Left lung (tissue), 10 donors: Measurements from ENCODE around the gene TMEM63B. TPM values are rescaled to one million over a fixed set of nuclear protein-coding genes. Genes with fewer than 3 reads are reported as not detected.

Experiments
- ATAC-seq: fragments of 200-7000 bp; cut with Tn5 transposase; one replicate; pipeline ENCODE4 v1.9.1; 2020; ENCODE audit warnings: moderate library complexity
- DNase-seq, 4 donors: peaks; one replicate each; pipeline ENCODE4 v3.0.0-alpha.2; 2013 to 2020
- H3K27ac ChIP-seq, 2 donors: fragments of 200-600 bp; sonication (generic) in 1 of 2; one replicate each; pipeline versions ENCODE4 v1.5.0 to v1.8.0; 2020 to 2021
- H3K27me3 ChIP-seq, 2 donors: fragments of 200-600 bp; sonication (generic) in 1 of 2; one replicate each; pipeline versions ENCODE4 v1.5.0 to v1.8.0; 2020 to 2021
- H3K36me3 ChIP-seq, 2 donors: fragments of 200-600 bp; sonication (generic) in 1 of 2; one replicate each; pipeline versions ENCODE4 v1.5.0 to v1.8.0; 2020 to 2021
- H3K4me1 ChIP-seq, 2 donors: fragments of 200-600 bp; one replicate each; pipeline ENCODE4 v1.8.0; 2021
- H3K4me3 ChIP-seq, 2 donors: fragments of 200-600 bp; sonication (generic) in 1 of 2; one replicate each; pipeline versions ENCODE4 v1.5.0 to v1.8.0; 2020 to 2021; ENCODE audit warnings: mild to moderate bottlenecking in 1 of 2
- H3K9me3 ChIP-seq, 2 donors: fragments of 200-600 bp; sonication (generic) in 1 of 2; one replicate each; pipeline versions ENCODE4 v1.5.0 to v1.8.0; 2020 to 2021
- intact Hi-C, 2 donors: fragments of 100-400 bp; cut with DNase I; formaldehyde crosslinking; loops; one replicate each; pipeline versions ENCODE4 v1.11.2 to v1.14.2; 2022
- polyA plus RNA-seq, 6 donors: library from polyadenylated mRNA; unstranded; fragments of 120-200 nt; gene quantifications; one replicate each; pipeline ENCODE4 v1.2.1, GENCODE V29; 2013; ENCODE audit not compliant: insufficient read length in 6 of 6
- total RNA-seq, 2 donors: library from RNA; stranded (reverse); fragmentation: NEBNext Ultra II Directional; extraction: Animal tissue kit (Norgen Biotek cat#: 25700); gene quantifications; one replicate each; pipeline ENCODE4 v1.2.1, GENCODE V29; 2021
- TF ChIP-seq, protein P1 (sequence below), 2 donors: fragments of 200-600 bp; sonication (generic) in 1 of 2; IDR thresholded peaks; one replicate each; pipeline versions ENCODE4 v1.5.0 to v1.8.0; 2021; ENCODE audit warnings: antibody characterized with exemption in 2 of 2
- donor health status: DM: no; HTN: yes; CAD: no.
- donor health status: DM: no; HTN: no; CAD: no.

Gene TMEM63B
- total and polyA plus RNA-seq, 8 donors: 29.8 to 186 (median 33.8) TPM

DNA sequence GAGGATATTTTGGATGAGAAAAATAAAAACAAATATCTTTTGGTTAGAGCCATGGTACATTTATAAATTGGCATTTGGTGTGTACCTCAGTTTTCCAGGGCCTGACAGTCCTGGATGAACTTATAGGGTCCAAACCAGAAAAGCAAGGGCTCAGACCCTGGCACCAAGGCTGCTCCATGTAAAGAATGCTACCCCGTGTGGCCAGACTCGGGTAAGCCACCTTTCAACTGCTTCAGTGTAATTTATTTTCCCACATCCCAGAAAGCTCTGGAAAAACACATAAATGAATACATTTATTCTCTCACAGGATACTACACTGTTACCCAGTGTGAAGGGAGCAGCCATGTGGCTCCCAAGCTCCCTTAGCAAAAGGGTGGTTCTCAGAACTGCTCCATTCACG, 13.9 kb upstream of the TMEM63B start:
- ATAC-seq (no peak), DNase-seq (no peak)
- Histone ChIP-seq H3K36me3 (peaks cover 0 to 77% of the 10 kb centered on the region in 2 donors), H3K4me3 (no peak overlapping the region), H3K27me3 (no peaks in the 10 kb centered on the region), H3K4me1 (peaks cover 6 to 15% of the 10 kb centered on the region in 2 donors), H3K27ac (no peak overlapping the region), H3K9me3 (no peaks in the 10 kb centered on the region)
- intact Hi-C loops: no loop called here
- TF ChIP-seq, protein P1, sequence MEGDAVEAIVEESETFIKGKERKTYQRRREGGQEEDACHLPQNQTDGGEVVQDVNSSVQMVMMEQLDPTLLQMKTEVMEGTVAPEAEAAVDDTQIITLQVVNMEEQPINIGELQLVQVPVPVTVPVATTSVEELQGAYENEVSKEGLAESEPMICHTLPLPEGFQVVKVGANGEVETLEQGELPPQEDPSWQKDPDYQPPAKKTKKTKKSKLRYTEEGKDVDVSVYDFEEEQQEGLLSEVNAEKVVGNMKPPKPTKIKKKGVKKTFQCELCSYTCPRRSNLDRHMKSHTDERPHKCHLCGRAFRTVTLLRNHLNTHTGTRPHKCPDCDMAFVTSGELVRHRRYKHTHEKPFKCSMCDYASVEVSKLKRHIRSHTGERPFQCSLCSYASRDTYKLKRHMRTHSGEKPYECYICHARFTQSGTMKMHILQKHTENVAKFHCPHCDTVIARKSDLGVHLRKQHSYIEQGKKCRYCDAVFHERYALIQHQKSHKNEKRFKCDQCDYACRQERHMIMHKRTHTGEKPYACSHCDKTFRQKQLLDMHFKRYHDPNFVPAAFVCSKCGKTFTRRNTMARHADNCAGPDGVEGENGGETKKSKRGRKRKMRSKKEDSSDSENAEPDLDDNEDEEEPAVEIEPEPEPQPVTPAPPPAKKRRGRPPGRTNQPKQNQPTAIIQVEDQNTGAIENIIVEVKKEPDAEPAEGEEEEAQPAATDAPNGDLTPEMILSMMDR (IDR thresholded peaks at IDR 0.05): no peak

DNA sequence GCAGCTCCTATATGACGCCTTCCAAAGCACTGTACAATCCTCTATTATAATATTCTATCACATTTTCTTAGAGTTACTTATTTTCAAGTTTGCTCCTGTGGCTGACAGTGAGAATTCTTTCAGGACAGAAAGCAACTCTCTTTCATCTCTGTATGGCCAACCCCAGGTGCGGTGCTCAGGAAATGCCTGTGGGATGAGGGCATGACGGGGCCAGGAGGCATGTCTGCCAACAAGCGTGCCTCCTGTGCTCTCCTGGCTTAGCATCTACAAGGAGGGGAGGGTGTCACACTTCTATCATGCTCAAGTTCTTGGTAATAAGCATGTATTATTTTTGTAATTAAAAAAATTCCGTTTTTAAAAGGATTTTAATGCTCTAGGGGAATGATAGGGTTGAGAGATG, 11.5 kb upstream of the TMEM63B start:
- Histone ChIP-seq H3K27ac (peak overlapping the region; percentile 38 to 81), H3K36me3 (peaks cover 0 to 54% of the 10 kb centered on the region in 2 donors), H3K27me3 (no peaks in the 10 kb centered on the region), H3K4me3 (no peak overlapping the region), H3K4me1 (peaks cover 24 to 29% of the 10 kb centered on the region in 2 donors), H3K9me3 (no peaks in the 10 kb centered on the region)
- ATAC-seq (no peak), DNase-seq (no peak)
- TF ChIP-seq, protein P1 (IDR thresholded peaks at IDR 0.05): no peak
- intact Hi-C loops: no loop called here

DNA sequence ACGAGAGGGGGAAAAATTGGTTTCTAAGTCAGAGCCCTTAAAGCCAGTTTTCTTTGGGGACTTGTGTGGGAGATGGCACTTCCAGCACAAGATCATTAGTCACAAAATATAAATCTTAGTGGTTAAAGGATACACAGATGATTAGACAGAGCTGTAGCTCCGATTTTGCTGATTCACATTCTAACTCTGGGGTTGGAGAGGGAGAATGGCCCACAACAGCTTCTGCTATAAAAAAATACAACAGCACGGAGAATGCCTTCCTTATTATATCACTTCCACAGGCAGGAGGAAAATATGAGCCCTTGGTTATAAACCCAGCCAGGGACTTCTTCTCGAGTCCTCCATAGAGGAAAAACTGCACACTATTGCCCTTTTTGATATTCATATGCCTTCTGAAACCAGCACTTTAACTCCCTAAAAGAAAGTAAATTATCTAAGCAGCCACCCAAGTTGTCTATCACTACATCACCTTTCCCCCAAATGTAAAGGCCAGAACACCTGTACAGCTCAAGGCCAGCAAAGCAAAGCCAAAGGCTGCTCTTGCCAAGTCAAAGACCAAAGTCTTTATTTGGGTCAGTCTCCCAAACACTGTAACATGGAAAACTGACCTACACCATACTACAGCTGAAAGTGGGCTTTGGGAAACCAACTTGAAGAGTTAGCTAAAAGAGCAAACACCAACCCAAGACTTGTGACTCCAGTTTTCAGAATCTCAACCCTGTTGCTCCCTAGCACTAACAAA, 10.5 kb upstream of the TMEM63B start:
- TF ChIP-seq, protein P1 (IDR thresholded peaks at IDR 0.05): no peak
- Histone ChIP-seq H3K4me3 (no peak overlapping the region), H3K27ac (peak overlapping the region; percentile 38 to 81), H3K36me3 (peaks cover 0 to 44% of the 10 kb centered on the region in 2 donors), H3K4me1 (peaks cover 25 to 39% of the 10 kb centered on the region in 2 donors), H3K27me3 (no peaks in the 10 kb centered on the region), H3K9me3 (no peaks in the 10 kb centered on the region)
- intact Hi-C loops: no loop called here
- DNase-seq: no peak
- no peak for ATAC-seq

DNA sequence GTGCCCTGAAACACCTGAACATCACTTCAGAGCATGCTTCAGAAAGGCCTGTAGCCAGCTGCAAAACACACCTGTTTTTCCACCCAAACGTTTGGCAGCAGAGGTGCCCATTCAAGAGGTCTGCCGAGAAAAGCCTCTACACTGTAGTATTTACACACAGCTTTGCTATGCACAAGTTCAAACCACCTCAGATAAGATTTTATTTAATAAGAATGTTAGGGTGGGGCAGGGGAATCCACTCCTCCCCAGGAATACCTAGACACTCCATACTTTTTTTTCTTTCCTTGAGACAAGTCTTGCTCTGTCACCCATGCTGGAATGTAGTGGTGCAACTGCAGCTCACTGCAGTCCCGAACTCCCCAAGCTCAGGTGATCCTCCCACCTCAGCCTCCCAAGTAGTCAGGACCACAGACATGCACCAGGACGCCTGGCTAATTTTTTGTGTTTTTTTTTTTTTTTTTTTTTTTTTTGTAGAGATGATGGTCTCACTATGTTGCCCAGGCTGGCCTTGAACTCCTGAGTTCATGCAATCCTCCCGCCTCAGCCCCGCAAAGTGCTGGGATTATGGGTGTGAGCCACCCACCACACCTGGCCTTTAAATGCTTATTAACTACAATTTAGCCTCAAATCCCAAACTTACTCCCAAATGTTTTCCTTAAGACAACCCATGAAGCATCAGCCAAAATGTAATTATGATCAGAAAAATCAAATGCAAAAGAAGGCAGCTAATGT, 9.8 kb upstream of the TMEM63B start:
- intact Hi-C loops: no loop called here
- no peaks in the 10 kb centered on the region for H3K27me3 ChIP-seq
- peak; percentile 63 for ATAC-seq
- TF ChIP-seq, protein P1 (IDR thresholded peaks at IDR 0.05): no peak
- no peaks in the 10 kb centered on the region for H3K9me3 ChIP-seq
- peaks cover 0 to 37% of the 10 kb centered on the region in 2 donors for H3K36me3 ChIP-seq
- peak in 2 of 4 donors; percentile 59 to 70 for DNase-seq
- H3K4me1 ChIP-seq: peaks cover 25 to 46% of the 10 kb centered on the region in 2 donors
- H3K27ac ChIP-seq: peak overlapping the region; percentile 55 to 81
- no peak overlapping the region for H3K4me3 ChIP-seq

DNA sequence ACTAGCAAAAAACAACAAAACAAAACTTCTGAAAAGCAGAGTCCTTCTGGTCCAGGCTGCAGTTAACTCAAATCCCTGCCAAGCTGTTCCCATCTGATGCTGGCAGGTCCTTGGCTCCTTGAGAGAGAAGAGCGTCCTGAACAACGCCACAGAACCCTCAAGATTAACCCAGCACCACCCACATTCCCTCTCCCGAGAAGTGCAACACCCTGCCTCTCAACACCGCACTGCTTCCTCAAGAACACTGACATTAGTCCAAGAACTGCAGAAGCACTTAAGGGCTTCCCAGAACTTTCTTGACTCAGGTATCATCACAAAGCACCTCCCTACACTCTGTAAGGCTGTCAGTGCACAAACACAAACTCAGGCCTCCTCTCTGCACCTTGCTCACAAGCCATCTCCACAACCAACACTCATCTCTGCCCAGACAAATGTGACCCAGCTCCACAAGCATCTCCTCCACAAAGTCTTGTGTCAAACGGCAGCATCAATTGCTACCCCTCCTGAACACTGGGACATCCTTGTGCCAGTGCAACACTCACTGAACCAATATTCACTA, 7.6 kb upstream of the TMEM63B start:
- Histone ChIP-seq H3K9me3 (no peaks in the 10 kb centered on the region), H3K27me3 (no peaks in the 10 kb centered on the region), H3K27ac (peak overlapping the region; percentile 55 to 81), H3K4me3 (no peak overlapping the region), H3K4me1 (peaks cover 38 to 69% of the 10 kb centered on the region in 2 donors), H3K36me3 (peaks cover 0 to 14% of the 10 kb centered on the region in 2 donors)
- TF ChIP-seq, protein P1 (IDR thresholded peaks at IDR 0.05): no peak
- intact Hi-C loops: no loop called here
- peak; percentile 62 for ATAC-seq
- DNase-seq: peak in 2 of 4 donors; percentile 47 to 75
